Gastroesophageal sphincter (tissue), 3 donors: ENCODE data around the gene CCDC185.

Experiments
- CTCF ChIP-seq, 4 experiments: fragments of 200-600 bp in 2 of 4; fragments of 450-650 bp in 2 of 4; sonication (generic) in 1 of 4; IDR thresholded peaks; one replicate each; pipeline ENCODE4 v1.5.1; 2017 to 2019; ENCODE audit warnings: antibody characterized with exemption in 4 of 4, mild to moderate bottlenecking in 2 of 4, moderate library complexity in 2 of 4
- EP300 ChIP-seq: sonication (generic); formaldehyde crosslinking; IDR thresholded peaks from one replicate; pipeline ENCODE4 v1.6.1; 2017; ENCODE audit warnings: antibody characterized with exemption, mild to moderate bottlenecking
- POLR2A ChIP-seq, 2 donors: fragments of 450-650 bp; IDR thresholded peaks; one replicate each; pipeline ENCODE4 v1.6.1; 2017; ENCODE audit warnings: antibody characterized with exemption in 2 of 2, mild to moderate bottlenecking in 2 of 2, moderate library complexity in 1 of 2
- POLR2AphosphoS5 ChIP-seq: sonication (generic); formaldehyde crosslinking; IDR thresholded peaks from one replicate; pipeline ENCODE4 v1.6.1; 2017; ENCODE audit warnings: antibody characterized with exemption

- TF ChIP-seq CTCF (IDR thresholded peaks at IDR 0.05): no peak
- no peak for TF ChIP-seq POLR2A (IDR thresholded peaks at IDR 0.05)
- no peak for TF ChIP-seq POLR2AphosphoS5
- TF ChIP-seq EP300: no peak
Measured at GRCh38 chr1:223352944-223353343, 40.3 kb upstream of the CCDC185 start.
